HG02840 (cell line): ENCODE results near the gene ELK4.

Source experiments
- ATAC-seq: cut with Tn5 transposase; IDR thresholded peaks from one replicate; pipeline ENCODE4 v1.9.1; 2021; ENCODE audit warnings: mild to moderate bottlenecking, moderate library complexity, moderate number of reproducible peaks; ENCODE audit not compliant: unreplicated experiment, low FRiP score

The ELK4 gene

DNA sequence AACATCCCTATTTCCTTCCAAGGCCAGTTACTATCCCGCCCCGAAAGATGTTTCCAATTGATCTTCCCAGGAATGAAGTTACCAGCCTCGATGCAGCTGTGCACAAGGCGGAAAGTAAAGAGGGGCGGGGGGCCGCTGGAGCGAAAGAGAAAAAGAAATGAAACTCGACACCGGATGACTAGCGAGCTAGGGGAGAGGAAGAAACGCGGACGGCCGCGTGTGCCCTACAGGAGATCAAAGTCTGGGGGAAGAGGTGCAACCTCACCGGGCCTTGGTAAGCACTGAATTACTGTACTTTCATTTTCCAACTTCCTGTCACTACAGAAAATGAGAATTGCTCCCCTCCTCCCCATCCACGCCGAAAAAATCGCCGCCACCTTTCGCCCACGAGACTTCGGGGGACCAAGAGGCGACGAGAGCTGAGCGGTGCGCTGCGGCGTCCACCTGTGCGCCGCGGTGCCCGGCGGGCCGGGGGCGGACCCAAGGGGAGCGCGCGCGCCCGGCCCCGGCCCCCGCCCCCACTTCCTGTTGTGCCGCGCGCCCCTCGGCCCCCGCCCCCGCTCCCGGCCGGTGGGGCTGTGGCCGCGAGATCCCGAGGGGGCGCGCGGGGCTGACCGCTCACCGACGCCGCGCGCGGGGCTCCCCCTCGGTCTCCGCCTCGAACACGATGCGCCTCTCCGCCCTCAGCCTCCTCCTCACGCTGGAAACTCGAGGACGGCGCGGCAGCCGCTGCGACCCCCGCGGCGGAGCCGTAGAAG lies 622 bp downstream of the ELK4 start:
- peak; percentile 56 for ATAC-seq

DNA sequence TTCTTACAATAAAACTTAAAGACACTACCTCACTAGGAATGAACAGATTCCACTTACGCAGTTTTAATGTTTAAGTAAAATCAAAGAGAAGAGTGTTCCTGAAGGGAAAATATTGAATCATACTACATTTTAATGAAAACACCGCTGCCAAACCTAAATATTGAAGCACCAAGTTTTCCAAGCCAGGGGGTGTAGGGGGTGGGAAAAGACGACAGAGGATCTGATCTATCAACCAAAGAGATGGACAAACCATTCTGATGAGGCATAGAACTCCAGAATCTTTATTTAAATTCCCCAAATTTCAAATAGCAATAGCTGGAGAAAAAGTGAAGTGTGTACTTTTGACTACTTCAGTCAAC lies 1.2 kb downstream of the ELK4 start:
- no peak for ATAC-seq

DNA sequence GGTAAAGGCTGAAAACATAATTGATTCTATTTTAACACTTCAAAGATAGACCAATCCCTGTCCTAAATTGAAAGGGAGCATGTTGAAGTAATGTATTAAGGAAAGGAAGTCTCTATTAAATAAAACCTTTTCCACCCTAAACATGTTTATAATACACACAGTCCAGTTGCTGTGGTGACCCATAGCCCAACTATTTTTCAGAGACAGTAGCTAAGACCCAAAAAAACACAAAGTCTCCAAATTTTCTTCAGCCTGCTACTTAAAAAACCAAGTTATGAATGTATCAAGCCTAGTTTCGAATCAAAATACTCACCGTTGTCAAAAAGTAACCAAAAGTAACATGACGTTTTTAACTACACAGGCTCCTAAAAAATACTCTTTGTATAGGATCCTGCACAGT lies 1.6 kb downstream of the ELK4 start:
- no peak for ATAC-seq

DNA sequence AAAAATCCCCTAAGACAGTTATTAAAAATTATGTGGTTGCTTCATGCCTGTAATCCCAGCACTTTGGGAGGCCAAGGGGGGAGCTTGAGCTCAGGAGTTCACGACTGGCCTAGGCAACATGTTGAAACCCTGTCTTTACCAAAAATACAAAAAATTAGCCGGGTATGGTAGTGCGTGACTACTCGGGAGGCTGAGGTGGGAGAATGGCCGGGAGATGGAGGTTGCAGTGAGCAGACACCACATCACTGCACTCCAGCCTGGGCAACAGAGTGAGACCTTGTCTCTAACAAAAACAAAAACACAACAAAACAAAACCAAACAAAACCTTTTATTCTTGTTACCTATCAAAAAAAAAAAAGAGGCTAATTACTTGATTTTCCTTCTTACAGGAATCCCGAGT lies 2.1 kb downstream of the ELK4 start:
- ATAC-seq: no peak

DNA sequence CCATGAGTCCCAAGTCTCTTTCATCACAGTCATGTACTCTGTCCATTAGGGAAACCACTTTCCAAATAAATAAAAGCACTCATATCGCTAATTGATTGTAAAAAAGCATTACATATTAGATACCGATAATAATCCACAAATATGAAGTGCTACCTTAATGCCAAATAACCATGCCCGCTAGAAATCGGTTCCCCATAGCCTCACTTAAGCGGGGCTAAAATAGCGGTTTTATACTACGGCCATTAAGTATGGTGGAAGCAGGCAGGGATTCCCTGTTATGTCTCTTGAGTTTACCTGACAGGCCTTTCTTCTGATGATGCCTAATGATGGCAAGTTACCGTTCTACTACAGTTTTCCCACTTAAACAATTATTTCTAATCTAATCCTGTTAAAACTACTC lies 3.9 kb downstream of the ELK4 start:
- ATAC-seq: no peak

DNA sequence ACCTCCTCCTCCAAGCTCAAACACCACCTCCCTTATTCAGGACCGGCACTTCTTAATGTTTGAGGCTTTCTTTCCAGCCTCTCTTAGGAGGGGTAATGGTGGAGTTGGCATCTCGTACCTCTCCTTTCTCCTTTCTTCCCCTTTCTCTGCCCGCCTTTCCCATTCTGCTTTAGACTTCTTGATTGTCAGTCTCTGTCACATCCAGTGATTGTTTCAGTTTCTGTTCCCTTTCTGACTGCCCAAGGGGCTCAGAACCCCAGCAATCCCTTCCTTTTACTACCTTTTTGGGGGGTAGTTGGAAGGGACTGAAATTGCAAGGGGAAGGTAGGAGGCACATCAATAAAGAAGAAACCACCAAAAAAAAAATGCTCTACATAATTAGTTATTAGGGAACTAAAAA lies 5.6 kb downstream of the ELK4 start:
- ATAC-seq: no peak

DNA sequence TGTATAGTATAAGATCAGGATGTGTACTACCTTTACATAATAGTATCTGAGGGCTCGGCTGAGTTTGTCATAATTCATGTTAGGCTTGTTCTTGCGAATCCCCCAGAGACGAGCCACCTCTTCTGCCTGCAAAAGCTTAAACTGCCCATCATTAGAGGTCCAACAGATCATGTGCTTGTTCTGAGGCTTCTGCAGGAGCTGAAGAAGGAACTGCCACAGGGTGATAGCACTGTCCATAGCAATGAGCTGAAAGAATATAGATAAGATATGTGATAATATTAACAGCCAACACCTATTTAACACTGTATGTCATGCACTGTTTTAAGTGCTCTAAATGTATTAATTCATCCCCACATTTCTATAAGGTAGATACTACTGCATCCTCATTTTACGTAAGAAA lies 8.2 kb downstream of the ELK4 start:
- ATAC-seq: no peak

DNA sequence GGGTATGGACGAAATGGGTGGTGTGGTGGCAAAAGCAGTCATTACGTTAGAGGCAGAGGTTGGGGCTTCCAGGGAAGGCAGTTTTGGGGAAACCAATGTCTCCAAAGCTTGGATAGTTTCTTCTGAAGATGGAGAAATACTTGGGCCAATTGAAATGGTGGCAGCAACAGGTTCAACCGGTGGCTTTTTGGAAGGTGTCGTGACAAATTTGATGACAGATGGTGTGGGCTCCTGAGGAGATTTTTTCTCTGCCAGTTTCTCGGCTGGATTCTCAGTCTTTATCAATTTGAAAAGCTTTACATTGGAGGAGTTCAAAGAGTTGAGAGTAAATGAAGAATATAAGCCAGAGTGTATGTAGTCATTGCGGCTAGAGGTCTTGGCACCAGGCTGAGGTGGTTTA lies 11.5 kb downstream of the ELK4 start:
- no peak for ATAC-seq

DNA sequence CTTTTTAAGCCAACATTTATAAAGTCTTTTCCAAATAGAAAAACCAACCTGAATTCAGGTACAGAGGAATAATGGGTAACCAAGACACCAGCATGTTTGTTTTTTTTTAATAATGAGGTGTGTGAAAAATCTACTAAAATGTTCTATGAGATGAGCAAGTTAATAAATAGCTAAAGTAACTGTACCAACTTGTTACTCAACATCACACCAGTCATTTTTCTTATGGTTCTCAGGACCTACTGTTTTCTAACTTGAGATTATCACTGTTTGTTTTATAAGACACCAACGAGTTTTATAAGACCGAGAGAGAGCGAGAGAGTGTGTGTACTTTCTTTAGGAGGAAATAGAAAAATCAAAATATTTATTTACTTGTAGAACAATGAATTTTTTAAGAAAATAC lies 12.4 kb downstream of the ELK4 start:
- ATAC-seq: no peak

DNA sequence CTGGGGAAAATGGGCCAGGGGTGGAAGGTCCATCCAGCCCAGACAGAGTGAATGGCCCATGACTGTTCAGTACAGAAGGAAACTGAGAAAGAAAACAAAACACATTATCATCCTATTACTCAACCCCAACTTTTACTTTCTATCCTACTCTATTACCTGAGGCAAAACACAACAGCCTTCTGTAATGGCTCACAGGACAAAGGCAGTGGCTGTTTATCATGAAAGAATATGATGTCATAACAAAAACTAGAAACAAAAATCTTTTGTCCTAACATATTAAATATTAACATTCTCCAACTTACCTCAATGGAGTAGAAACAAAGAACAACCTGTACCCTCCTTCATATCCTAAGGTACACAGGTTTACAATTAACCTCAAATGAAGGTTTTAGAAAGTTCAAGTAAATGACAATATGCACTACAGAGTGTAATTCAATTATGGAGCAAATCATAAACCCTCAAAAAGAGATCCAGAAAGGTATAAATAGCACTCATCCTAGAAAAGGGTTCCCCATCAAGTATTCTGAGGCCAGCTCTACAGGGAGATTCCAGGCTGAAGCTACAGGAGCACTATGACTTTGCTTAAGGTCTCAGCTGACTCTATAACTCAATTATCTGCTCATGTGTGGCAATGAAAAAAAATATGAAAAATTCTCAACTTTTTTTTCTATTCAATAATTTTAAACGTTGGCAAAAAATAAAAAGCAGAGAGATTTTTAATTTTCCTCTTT lies 15.1 kb downstream of the ELK4 start:
- ATAC-seq: no peak

DNA sequence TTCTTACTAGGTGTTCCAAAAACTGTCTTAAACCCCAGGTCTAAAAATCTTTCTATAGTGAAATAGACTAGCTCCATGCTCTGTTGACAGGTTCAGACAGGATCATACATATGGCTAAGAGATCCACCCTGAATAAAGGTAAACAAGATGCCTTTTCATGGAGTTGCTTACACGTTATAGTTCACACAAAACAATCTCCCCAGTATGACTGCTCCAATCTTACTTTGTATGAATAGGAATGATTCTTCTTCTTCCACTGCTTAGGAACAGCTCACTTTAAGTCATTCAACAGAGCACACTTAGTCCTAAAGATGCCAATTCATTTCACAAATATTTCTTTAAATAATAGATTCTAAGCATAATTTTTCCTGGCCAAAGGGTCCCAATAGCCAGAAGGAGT lies 16.0 kb downstream of the ELK4 start:
- no peak for ATAC-seq

DNA sequence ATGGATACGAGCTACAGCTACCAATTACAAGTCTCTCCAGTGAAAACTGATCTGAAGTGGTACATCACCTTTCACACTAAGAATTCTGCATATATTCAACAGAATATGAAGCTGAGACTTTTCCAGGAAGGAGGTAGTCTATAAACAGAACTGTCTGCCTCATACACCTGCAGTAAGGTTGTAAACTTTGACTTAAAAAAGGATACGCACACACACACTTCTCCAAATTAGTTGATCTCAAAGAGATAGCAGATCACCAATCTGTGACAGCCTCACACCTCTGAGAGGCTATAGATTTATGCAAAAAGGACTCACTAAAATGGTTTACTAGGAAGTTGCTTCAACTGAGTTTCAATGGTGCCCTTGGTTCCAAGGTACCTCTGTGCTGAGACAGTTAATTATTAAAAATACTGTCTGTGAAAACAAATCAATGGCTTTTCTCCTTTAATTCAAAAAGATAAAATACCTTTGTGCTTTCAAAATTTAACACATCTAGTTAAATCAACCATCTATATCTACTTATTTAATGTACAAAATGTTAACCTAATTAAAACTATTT lies 17.9 kb downstream of the ELK4 start:
- no peak for ATAC-seq

DNA sequence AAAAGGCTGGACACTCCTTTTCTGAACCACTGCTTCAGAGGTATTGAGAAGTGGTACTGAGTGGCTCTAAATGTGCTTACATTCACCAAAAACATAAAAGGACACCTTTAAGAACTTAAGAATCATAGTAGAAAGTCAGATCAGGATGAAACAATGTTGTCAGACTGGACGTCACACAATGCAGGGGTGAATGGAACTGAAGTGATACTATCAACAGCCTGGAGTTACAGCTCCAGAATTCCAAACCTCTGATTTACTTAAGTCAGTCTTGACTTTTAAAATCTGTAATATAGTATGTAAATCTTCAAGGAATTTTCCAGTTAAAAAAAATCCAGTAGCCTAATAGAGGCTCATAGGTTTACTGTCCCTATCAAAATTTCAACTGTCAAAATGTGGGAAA lies 19.3 kb downstream of the ELK4 start:
- ATAC-seq: no peak

DNA sequence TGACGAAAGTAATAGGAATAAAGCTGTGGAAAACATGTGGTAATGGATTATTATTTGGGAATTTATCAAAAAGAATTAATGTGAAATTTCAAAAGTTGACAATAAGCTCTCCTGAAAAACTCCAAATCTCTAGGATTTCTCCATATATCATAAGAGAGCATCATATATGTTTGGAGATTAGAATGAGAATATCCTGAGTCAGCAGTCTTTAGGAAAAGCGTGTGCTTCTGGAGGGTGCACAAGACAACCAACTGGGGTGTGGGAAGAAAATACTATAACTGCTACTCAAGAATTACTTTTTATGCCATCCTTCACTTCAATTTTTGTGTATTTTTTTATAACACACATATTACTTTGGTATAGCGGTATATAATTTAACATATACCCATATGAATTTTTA lies 19.7 kb downstream of the ELK4 start:
- no peak for ATAC-seq

DNA sequence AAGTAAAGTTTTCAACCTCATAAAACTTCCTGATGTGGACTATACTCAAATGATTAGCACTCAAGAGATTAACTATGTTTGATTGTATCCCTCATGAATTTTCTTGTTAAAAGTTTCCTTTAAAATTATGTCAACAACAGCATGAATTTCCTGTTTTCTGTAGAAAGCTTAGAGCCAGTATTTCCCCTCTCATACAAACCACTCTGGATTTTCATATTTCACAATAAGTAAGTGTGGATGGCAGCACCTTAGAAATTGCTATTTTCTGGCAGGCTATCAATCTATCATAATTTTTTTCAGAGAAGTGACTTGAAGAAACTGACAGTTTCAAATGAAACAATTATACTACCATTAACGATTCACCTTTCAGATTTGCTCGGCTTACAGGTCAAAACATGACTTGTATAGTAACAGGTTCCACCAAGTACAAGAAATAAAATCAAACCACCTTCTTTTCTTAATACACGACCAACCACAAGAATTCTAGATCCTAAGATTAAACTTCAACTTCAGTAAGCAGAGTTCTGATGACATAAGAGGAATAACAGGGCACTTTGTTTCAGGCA lies 20.8 kb downstream of the ELK4 start:
- no peak for ATAC-seq

DNA sequence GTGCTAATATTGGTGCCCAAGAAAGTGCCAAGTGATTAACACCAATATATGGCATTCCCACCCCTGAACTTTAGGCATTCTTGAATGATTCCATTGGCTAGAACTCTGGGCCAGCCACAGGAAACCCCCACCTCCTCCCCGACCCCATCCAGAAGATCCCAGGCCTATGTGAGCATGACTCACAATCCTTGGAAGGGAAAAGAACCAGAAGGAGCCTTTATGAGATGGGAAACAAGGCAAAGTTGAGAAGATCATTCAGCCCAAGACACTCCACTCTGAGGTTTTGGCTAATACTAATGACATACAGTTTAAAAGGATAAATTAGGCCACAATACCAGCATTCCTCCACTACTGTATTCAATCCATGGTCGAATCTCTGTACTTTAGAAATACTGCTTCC lies 21.8 kb downstream of the ELK4 start:
- no peak for ATAC-seq

DNA sequence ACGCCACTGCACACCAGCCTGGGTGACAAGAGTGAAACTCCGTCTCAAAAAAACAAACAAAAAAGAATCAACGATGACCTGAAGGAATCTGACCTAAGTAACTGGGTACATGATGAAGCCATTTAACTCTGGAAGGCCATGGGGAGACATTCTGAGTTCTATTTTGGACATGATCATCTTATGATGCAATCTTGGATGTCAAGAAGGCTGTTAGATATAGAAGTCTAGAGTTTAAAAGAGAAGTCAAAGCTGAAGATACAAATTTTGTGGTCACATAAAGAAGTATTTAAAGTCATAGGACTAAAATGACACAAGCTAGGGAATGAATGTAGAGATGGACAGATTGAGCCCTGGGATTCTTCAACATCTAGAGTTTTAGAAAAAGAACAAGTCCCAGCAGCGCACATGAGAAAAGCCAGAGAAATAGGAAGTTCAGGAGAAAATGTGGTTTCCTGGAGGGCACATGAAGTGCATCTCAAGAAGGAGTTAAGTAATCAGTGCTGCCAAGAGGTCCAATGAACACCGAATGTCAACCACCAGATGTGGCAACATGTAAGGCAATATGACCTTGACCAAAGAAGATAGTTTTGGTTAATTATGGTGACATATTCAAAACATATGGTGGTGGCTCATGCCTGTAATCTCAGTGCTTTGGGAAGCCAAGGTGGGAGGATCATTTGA lies 26.8 kb downstream of the ELK4 start:
- ATAC-seq: no peak

DNA sequence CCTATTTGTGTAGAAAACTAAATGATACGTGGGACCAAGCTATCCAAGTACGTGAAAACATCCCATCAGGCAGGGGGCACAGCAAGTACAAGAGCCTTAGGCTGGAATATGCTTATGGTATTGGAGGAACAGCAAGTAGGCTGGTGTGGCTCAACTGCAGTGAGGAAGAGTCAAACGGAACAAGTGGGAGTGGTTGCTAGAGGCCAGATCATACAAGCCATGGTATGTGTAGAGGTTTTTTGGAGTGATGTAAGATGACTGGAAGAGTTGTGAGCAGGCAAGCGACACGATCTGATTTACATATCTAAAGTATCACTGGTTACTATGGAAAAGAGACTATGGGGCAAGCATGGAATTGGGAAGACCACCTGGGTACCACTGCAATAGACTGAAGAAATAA lies 27.8 kb downstream of the ELK4 start:
- no peak for ATAC-seq

DNA sequence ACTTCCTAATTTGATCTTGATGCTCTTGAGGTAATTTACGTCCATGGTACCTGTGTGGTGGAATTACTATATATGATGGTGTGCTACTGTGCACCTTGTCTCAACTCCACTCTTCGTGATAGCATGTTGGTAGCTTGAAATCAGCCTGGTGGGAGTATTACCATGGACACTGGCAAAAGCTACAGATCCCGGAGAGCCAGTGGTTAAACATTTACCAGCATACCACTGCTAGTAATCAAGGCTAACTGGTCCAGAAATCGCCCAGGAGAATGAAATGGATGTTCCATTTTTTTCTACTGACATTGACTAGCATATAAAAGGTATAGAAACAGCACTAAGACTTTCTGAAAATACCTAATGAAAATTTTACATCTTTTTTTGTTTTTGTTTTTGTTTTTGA lies 30.6 kb downstream of the ELK4 start:
- no peak for ATAC-seq

DNA sequence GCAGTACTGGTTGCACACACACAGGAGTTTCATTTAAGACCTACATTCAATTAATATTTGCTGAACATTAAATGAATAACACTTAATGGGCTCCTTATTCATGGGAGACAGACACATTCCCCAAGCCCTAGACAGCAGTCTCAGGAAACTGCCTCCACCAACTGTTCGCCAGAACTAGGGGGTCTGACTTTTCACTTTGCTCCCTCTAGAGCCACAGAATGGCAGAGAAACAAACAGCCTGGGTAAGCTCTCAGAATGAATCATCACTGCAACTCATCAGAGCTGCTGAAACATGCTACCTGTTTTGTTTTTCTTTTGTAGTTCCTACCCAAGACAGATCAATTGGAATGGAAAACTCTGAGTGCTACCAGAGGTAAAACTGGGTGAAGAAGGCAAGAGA lies 31.7 kb downstream of the ELK4 start:
- no peak for ATAC-seq

DNA sequence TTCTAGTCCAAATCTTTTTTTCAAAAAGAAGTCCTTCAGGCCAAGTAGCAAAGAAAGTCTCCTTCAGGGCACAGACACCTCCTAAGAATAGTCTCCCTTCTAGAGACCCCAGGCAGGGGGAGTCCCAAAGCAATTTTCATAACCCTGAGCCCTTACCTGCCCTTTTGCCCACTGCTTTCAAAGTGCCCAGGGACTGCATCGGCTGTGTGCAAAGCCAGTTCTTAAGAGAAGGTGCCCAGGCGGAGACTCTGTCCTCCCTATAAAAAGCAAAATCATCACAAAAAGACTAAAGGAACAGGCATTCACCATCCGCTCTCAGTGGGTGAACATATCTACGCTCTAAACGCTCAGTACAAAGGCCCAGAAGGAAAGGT lies 32.2 kb downstream of the ELK4 start:
- ATAC-seq: no peak
